ENCODE data around the gene TRIP4.
"Not testable (repeated sequence)": the region's sequence is repeated elsewhere in the genome, so short reads cannot be mapped to it uniquely, and the experiment has no call there.

The TRIP4 gene

DNA sequence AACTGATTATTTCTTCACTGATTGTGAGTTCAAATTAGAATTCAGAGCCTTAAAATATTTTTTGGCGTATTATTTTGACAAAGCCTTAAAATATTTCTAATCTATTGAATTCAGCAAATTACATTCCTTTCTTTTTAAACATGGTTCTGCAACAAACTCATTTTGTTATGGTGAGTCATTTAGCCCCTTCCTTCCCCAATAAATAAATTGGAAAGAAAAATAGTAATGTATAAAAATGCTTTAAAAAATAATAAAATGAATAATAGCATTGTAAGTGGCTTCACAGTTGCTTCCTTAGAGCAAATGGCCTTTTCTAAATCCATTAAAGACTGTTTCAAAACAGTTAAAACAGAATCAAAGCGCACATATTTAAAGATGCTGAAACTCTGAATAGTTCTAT, 43.8 kb upstream of the TRIP4 start:
- H3K4me1 ChIP-seq (ENCODE audit: low read depth, poor library complexity, severe bottlenecking) = no peaks in the 10 kb centered on the region
- no peaks in the 10 kb centered on the region for H4K20me1 ChIP-seq (ENCODE audit: insufficient read depth)
- H3K27me3 ChIP-seq (ENCODE audit: insufficient read depth, low read depth) = no peaks in the 10 kb centered on the region
- no peak overlapping the region for H3K4me2 ChIP-seq
- no peak overlapping the region for H2AFZ ChIP-seq (ENCODE audit: low read depth)
- peaks cover 10% of the 10 kb centered on the region; the same call in 1 of the 2 replicates for H3K79me2 ChIP-seq (ENCODE audit: insufficient read depth, low read depth)
- H3K36me3 ChIP-seq (ENCODE audit: insufficient read depth) = no peaks in the 10 kb centered on the region
- no peak overlapping the region for H3K4me3 ChIP-seq (IDR thresholded peaks at IDR 0.05; ENCODE audit: insufficient read depth, low read depth, low read length)
- TF ChIP-seq, protein P1, sequence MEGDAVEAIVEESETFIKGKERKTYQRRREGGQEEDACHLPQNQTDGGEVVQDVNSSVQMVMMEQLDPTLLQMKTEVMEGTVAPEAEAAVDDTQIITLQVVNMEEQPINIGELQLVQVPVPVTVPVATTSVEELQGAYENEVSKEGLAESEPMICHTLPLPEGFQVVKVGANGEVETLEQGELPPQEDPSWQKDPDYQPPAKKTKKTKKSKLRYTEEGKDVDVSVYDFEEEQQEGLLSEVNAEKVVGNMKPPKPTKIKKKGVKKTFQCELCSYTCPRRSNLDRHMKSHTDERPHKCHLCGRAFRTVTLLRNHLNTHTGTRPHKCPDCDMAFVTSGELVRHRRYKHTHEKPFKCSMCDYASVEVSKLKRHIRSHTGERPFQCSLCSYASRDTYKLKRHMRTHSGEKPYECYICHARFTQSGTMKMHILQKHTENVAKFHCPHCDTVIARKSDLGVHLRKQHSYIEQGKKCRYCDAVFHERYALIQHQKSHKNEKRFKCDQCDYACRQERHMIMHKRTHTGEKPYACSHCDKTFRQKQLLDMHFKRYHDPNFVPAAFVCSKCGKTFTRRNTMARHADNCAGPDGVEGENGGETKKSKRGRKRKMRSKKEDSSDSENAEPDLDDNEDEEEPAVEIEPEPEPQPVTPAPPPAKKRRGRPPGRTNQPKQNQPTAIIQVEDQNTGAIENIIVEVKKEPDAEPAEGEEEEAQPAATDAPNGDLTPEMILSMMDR (conservative IDR thresholded peaks at IDR 0.05; ENCODE audit: low read depth, low read length) = no peak
- no peak overlapping the region for H3K9ac ChIP-seq
- H3K27ac ChIP-seq = no peak overlapping the region

GRCh38 chr15:64344651-64345294, 42.9 kb upstream of the TRIP4 start:
- Histone ChIP-seq H3K36me3 (ENCODE audit: insufficient read depth) (no peaks in the 10 kb centered on the region), H3K4me3 (IDR thresholded peaks at IDR 0.05; ENCODE audit: insufficient read depth, low read depth, low read length) (no peak overlapping the region), H4K20me1 (ENCODE audit: insufficient read depth) (no peaks in the 10 kb centered on the region), H3K4me2 (no peak overlapping the region), H3K27me3 (ENCODE audit: insufficient read depth, low read depth) (no peaks in the 10 kb centered on the region), H3K27ac (no peak overlapping the region), H3K4me1 (ENCODE audit: low read depth, poor library complexity, severe bottlenecking) (no peaks in the 10 kb centered on the region), H2AFZ (ENCODE audit: low read depth) (no peak overlapping the region), H3K9ac (no peak overlapping the region), H3K79me2 (ENCODE audit: insufficient read depth, low read depth) (peaks cover 17% of the 10 kb centered on the region; the same call in 1 of the 2 replicates)
- TF ChIP-seq, protein P1 (conservative IDR thresholded peaks at IDR 0.05; ENCODE audit: low read depth, low read length) = no peak

- not testable (repeated sequence) for H2AFZ ChIP-seq (ENCODE audit: low read depth); H3K27ac ChIP-seq; H3K4me1 ChIP-seq (ENCODE audit: low read depth, poor library complexity, severe bottlenecking); H3K27me3 ChIP-seq (ENCODE audit: insufficient read depth, low read depth); H3K36me3 ChIP-seq (ENCODE audit: insufficient read depth); H4K20me1 ChIP-seq (ENCODE audit: insufficient read depth); H3K4me2 ChIP-seq; H3K4me3 ChIP-seq (IDR thresholded peaks at IDR 0.05; ENCODE audit: insufficient read depth, low read depth, low read length); H3K9ac ChIP-seq
- H3K79me2 ChIP-seq (ENCODE audit: insufficient read depth, low read depth) = peaks cover 17% of the 10 kb centered on the region; the same call in 1 of the 2 replicates
Observed at GRCh38 chr15:64346242-64346641, 41.4 kb upstream of the TRIP4 start.

- Histone ChIP-seq H3K36me3 (ENCODE audit: insufficient read depth) (no peaks in the 10 kb centered on the region), H3K4me1 (ENCODE audit: low read depth, poor library complexity, severe bottlenecking) (no peaks in the 10 kb centered on the region), H3K79me2 (ENCODE audit: insufficient read depth, low read depth) (peaks cover 17% of the 10 kb centered on the region; the same call in 1 of the 2 replicates)
Observed at GRCh38 chr15:64348455-64348854, 39.2 kb upstream of the TRIP4 start.

DNA sequence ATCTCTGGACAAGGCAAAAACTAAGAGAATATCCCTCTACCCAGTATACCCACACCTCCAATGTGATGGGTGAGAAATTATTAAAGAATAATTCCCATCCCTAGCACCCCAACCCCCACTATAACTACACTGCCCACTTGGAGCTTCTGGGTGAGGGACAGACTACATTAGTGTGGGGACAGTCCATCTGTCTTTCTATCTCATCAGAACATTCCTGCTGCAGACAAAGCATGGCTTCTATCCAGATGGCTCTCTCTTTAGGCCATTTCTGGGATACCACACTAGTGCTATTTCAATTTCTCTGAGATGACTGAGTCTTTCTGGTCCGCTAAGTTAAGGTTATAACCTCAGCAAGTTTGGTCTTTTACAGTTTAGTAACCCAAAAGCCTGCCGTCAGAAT, 38.3 kb upstream of the TRIP4 start:
- H3K79me2 ChIP-seq (ENCODE audit: insufficient read depth, low read depth) = peaks cover 24% of the 10 kb centered on the region; the same call in 1 of the 2 replicates

More at GRCh38 chr15:64348455-64348854, 39.2 kb upstream of the TRIP4 start:
- no peak overlapping the region for H2AFZ ChIP-seq (ENCODE audit: low read depth)
- no peak overlapping the region for H3K27ac ChIP-seq
- TF ChIP-seq, protein P1 (conservative IDR thresholded peaks at IDR 0.05; ENCODE audit: low read depth, low read length) = no peak
- H3K27me3 ChIP-seq (ENCODE audit: insufficient read depth, low read depth) = no peaks in the 10 kb centered on the region
- no peaks in the 10 kb centered on the region for H4K20me1 ChIP-seq (ENCODE audit: insufficient read depth)
- no peak overlapping the region for H3K9ac ChIP-seq
- no peak overlapping the region for H3K4me3 ChIP-seq (IDR thresholded peaks at IDR 0.05; ENCODE audit: insufficient read depth, low read depth, low read length)
- H3K4me2 ChIP-seq = no peak overlapping the region

More for the DNA sequence above, 38.3 kb upstream of the TRIP4 start:
- H3K36me3 ChIP-seq (ENCODE audit: insufficient read depth) = no peaks in the 10 kb centered on the region
- TF ChIP-seq, protein P1 (conservative IDR thresholded peaks at IDR 0.05; ENCODE audit: low read depth, low read length) = no peak
- H3K4me1 ChIP-seq (ENCODE audit: low read depth, poor library complexity, severe bottlenecking) = peaks cover 4% of the 10 kb centered on the region
- no peak overlapping the region for H3K27ac ChIP-seq
- H3K4me3 ChIP-seq (IDR thresholded peaks at IDR 0.05; ENCODE audit: insufficient read depth, low read depth, low read length) = no peak overlapping the region
- H4K20me1 ChIP-seq (ENCODE audit: insufficient read depth) = no peaks in the 10 kb centered on the region
- H3K27me3 ChIP-seq (ENCODE audit: insufficient read depth, low read depth) = no peaks in the 10 kb centered on the region
- no peak overlapping the region for H2AFZ ChIP-seq (ENCODE audit: low read depth)
- H3K4me2 ChIP-seq = no peak overlapping the region
- no peak overlapping the region for H3K9ac ChIP-seq

Data from KMS-11 (cell line).